HEK293 (cell line): ENCODE measurements around the gene KREMEN2.

ENCODE experiments used
- CTCF ChIA-PET: fragments of 350-600 bp; formaldehyde crosslinking; extraction: SDS; loops from one replicate; lab custom pipeline; 2021; ENCODE audit warnings: antibody characterized with exemption; lab: Yijun Ruan, JAX
- POLR2A ChIA-PET: fragments of 300-600 bp; formaldehyde crosslinking; extraction: SDS; loops from one replicate; lab custom pipeline; 2020; ENCODE audit warnings: antibody characterized with exemption, inconsistent platforms; lab: Yijun Ruan, JAX
- H3K27ac ChIP-seq: fragments of 200-500 bp; sonication (Bioruptor generic); 2 replicates; pipeline ENCODE4 v1.5.1; 2014; ENCODE audit warnings: low read depth, low read length, control low read depth, inconsistent platforms; ENCODE audit errors: extremely low read depth
- H3K36me3 ChIP-seq, 2 experiments: fragments of 200-500 bp in 1 of 2; sonication (Bioruptor generic) in 1 of 2; 1 replicate in 1 of 2; 2 replicates in 1 of 2; pipeline ENCODE4 v1.5.1; 2014 to 2017; ENCODE audit warnings: inconsistent platforms in 2 of 2, low read length in 2 of 2; ENCODE audit not compliant: control insufficient read depth in 2 of 2, insufficient read depth in 1 of 2
- H3K4me1 ChIP-seq: fragments of 200-500 bp; sonication (Bioruptor generic); 2 replicates; pipeline ENCODE4 v1.5.1; 2014; ENCODE audit warnings: mild to moderate bottlenecking, low read length, inconsistent platforms; ENCODE audit not compliant: control insufficient read depth, insufficient read depth
- H3K4me3 ChIP-seq: 2 replicates; pipeline ENCODE4 v1.5.1; 2011; ENCODE audit warnings: low read depth, mild to moderate bottlenecking, control low read depth, low read length, moderate library complexity
- H3K9me3 ChIP-seq: fragments of 200-500 bp; sonication (Bioruptor generic); 2 replicates; pipeline ENCODE4 v1.5.1; 2014; ENCODE audit warnings: low read depth, low read length, inconsistent platforms; ENCODE audit not compliant: control insufficient read depth, insufficient read depth
- BCL11A ChIP-seq: fragments of 450-650 bp; formaldehyde crosslinking; IDR thresholded peaks from 2 replicates; pipeline ENCODE4 v1.5.1; 2016; ENCODE audit warnings: low read depth, missing biosample characterization, missing genetic modification characterization
- FEZF1 ChIP-seq: fragments of 450-650 bp; formaldehyde crosslinking; IDR thresholded peaks from 2 replicates; pipeline ENCODE4 v1.5.1; 2016; ENCODE audit warnings: missing biosample characterization, missing genetic modification characterization
- HOXD13 ChIP-seq: sonication (generic); formaldehyde crosslinking; IDR thresholded peaks from 2 replicates; pipeline ENCODE4 v1.8.0; 2022; ENCODE audit warnings: missing genetic modification reagents, borderline replicate concordance
- MYNN ChIP-seq: fragments of 450-650 bp; formaldehyde crosslinking; IDR thresholded peaks from 2 replicates; pipeline ENCODE4 v1.5.1; 2016; ENCODE audit warnings: missing biosample characterization, missing genetic modification characterization, borderline replicate concordance
- PRDM1 ChIP-seq: fragments of 450-650 bp; formaldehyde crosslinking; IDR thresholded peaks from 2 replicates; pipeline ENCODE4; 2016; ENCODE audit warnings: missing biosample characterization, missing genetic modification characterization
- PRDM6 ChIP-seq: fragments of 450-650 bp; formaldehyde crosslinking; IDR thresholded peaks from 2 replicates; pipeline ENCODE4 v1.5.1; 2017; ENCODE audit warnings: missing biosample characterization, missing genetic modification characterization
- SP3 ChIP-seq: fragments of 450-650 bp; formaldehyde crosslinking; IDR thresholded peaks from 2 replicates; pipeline ENCODE4 v1.5.1; 2016; ENCODE audit warnings: missing biosample characterization, missing genetic modification characterization
- YY2 ChIP-seq: fragments of 450-650 bp; formaldehyde crosslinking; IDR thresholded peaks from 2 replicates; pipeline ENCODE4 v1.5.1; 2016; ENCODE audit warnings: missing biosample characterization, missing genetic modification characterization
- ZBTB17 ChIP-seq: fragments of 450-650 bp; formaldehyde crosslinking; IDR thresholded peaks from 2 replicates; pipeline ENCODE4 v1.5.1; 2016; ENCODE audit warnings: missing biosample characterization, missing genetic modification characterization
- ZFP69B ChIP-seq: fragments of 450-650 bp; formaldehyde crosslinking; IDR thresholded peaks from 2 replicates; pipeline ENCODE4 v1.5.1; 2016; ENCODE audit warnings: missing biosample characterization, missing genetic modification characterization
- ZNF169 ChIP-seq: fragments of 450-650 bp; formaldehyde crosslinking; IDR thresholded peaks from 2 replicates; pipeline ENCODE4 v1.5.1; 2016; ENCODE audit warnings: missing biosample characterization, missing genetic modification characterization
- ZNF324 ChIP-seq: fragments of 450-650 bp; formaldehyde crosslinking; IDR thresholded peaks from 2 replicates; pipeline ENCODE4 v1.5.1; 2016; ENCODE audit warnings: missing biosample characterization, missing genetic modification characterization
- ZNF394 ChIP-seq: fragments of 450-650 bp; formaldehyde crosslinking; IDR thresholded peaks from 2 replicates; pipeline ENCODE4 v1.5.1; 2016; ENCODE audit warnings: missing biosample characterization, missing genetic modification characterization, mild to moderate bottlenecking, moderate library complexity, borderline replicate concordance
- ZNF488 ChIP-seq: fragments of 450-650 bp; formaldehyde crosslinking; IDR thresholded peaks from 2 replicates; pipeline ENCODE4 v1.5.1; 2016; ENCODE audit warnings: missing biosample characterization, missing genetic modification characterization
- ZNF549 ChIP-seq: fragments of 450-650 bp; IDR thresholded peaks from 2 replicates; pipeline ENCODE4 v1.5.1; 2018; ENCODE audit warnings: missing biosample characterization, missing genetic modification characterization, mild to moderate bottlenecking, inconsistent platforms, moderate library complexity
- ZNF623 ChIP-seq: fragments of 450-650 bp; formaldehyde crosslinking; IDR thresholded peaks from 2 replicates; pipeline ENCODE4 v1.5.1; 2016; ENCODE audit warnings: missing biosample characterization, missing genetic modification characterization
- ZNF777 ChIP-seq: fragments of 450-650 bp; formaldehyde crosslinking; IDR thresholded peaks from 2 replicates; pipeline ENCODE4 v1.5.1; 2017; ENCODE audit warnings: missing biosample characterization, missing genetic modification characterization, borderline replicate concordance
- ZNF843 ChIP-seq: fragments of 450-650 bp; formaldehyde crosslinking; IDR thresholded peaks from 2 replicates; pipeline ENCODE4 v1.5.1; 2016; ENCODE audit warnings: missing biosample characterization, missing genetic modification characterization
- TF ChIP-seq, protein P1 (sequence below): fragments of 450-650 bp; formaldehyde crosslinking; IDR thresholded peaks from 2 replicates; pipeline ENCODE4 v1.5.1; 2016; ENCODE audit warnings: missing biosample characterization, missing genetic modification characterization
- TF ChIP-seq, protein P2 (sequence below): fragments of 450-650 bp; formaldehyde crosslinking; IDR thresholded peaks from 2 replicates; pipeline ENCODE4; 2016; ENCODE audit warnings: missing biosample characterization, missing genetic modification characterization
- TF ChIP-seq, protein P3 (sequence below): fragments of 450-650 bp; formaldehyde crosslinking; IDR thresholded peaks from 2 replicates; pipeline ENCODE4 v1.5.1; 2016; ENCODE audit warnings: missing biosample characterization, missing genetic modification characterization

Gene KREMEN2

GRCh38 chr16:2936436-2937011 is 27.6 kb upstream of the KREMEN2 start:
- CTCF ChIA-PET, result interaction anchor here (0.7 kb wide), 1 partner anchor 18 kb away, joined by 3 read pairs; no protein-coding TSS in a partner anchor
- Histone ChIP-seq H3K27ac (no peak overlapping the region), H3K4me1 (no peaks in the 10 kb centered on the region), H3K4me3 (no peak overlapping the region), H3K36me3 (peaks cover 6 to 80% of the 10 kb centered on the region in 2 experiments; a peak in 2 of 3 replicates), H3K9me3 (no peaks in the 10 kb centered on the region)
- POLR2A ChIA-PET, result no interaction called here
- TF ChIP-seq ZNF623 (tag by site-specific recombination), result no peak
- no peak for TF ChIP-seq HOXD13 (CRISPR knock-in tag)

DNA sequence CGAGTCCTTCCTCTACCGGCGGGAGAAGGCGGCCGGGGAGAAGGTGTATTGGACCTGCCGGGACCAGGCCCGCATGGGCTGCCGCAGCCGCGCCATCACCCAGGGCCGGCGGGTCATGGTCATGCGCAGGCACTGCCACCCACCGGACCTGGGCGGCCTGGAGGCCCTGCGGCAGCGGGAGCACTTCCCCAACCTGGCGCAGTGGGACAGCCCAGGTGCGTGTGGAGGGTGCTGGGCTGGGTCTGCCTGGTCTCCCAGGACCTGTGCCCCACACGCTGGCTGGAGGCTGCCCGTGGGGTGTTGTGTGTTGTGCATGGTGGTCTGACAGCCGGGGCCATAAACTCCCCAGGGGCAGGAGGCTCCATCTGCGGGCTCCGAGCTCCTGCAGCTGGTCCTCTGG is 26.9 kb upstream of the KREMEN2 start:
- ChIA-PET CTCF (interaction anchor here (0.7 to 3.8 kb wide), 2 partner anchors 10 to 585 kb away, joined by 3 to 20 read pairs; no protein-coding TSS in a partner anchor), POLR2A (interaction anchor here (0.6 kb wide), 1 partner anchor 9 kb away, joined by 7 read pairs; no protein-coding TSS in a partner anchor)
- H3K27ac ChIP-seq, result no peak overlapping the region
- TF ChIP-seq SP3 (tag by site-specific recombination), result no peak
- no peak for TF ChIP-seq YY2 (tag by site-specific recombination)
- no peak for TF ChIP-seq FEZF1 (tag by site-specific recombination)
- TF ChIP-seq ZNF777 (tag by site-specific recombination), result no peak
- TF ChIP-seq ZNF488, result no peak
- TF ChIP-seq ZFP69B (tag by site-specific recombination), result no peak
- TF ChIP-seq PRDM6 (tag by site-specific recombination), result no peak
- TF ChIP-seq ZNF549, result no peak
- TF ChIP-seq, protein P1, sequence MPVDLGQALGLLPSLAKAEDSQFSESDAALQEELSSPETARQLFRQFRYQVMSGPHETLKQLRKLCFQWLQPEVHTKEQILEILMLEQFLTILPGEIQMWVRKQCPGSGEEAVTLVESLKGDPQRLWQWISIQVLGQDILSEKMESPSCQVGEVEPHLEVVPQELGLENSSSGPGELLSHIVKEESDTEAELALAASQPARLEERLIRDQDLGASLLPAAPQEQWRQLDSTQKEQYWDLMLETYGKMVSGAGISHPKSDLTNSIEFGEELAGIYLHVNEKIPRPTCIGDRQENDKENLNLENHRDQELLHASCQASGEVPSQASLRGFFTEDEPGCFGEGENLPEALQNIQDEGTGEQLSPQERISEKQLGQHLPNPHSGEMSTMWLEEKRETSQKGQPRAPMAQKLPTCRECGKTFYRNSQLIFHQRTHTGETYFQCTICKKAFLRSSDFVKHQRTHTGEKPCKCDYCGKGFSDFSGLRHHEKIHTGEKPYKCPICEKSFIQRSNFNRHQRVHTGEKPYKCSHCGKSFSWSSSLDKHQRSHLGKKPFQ (tag by site-specific recombination), result no peak
- no peak for TF ChIP-seq ZNF394
- TF ChIP-seq, protein P2, sequence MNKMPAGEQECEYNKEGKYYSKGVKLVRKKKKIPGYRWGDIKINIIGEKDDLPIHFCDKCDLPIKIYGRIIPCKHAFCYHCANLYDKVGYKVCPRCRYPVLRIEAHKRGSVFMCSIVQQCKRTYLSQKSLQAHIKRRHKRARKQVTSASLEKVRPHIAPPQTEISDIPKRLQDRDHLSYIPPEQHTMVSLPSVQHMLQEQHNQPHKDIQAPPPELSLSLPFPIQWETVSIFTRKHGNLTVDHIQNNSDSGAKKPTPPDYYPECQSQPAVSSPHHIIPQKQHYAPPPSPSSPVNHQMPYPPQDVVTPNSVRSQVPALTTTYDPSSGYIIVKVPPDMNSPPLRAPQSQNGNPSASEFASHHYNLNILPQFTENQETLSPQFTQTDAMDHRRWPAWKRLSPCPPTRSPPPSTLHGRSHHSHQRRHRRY (tag by site-specific recombination), result no peak
- TF ChIP-seq ZNF169, result no peak
- TF ChIP-seq, protein P3, sequence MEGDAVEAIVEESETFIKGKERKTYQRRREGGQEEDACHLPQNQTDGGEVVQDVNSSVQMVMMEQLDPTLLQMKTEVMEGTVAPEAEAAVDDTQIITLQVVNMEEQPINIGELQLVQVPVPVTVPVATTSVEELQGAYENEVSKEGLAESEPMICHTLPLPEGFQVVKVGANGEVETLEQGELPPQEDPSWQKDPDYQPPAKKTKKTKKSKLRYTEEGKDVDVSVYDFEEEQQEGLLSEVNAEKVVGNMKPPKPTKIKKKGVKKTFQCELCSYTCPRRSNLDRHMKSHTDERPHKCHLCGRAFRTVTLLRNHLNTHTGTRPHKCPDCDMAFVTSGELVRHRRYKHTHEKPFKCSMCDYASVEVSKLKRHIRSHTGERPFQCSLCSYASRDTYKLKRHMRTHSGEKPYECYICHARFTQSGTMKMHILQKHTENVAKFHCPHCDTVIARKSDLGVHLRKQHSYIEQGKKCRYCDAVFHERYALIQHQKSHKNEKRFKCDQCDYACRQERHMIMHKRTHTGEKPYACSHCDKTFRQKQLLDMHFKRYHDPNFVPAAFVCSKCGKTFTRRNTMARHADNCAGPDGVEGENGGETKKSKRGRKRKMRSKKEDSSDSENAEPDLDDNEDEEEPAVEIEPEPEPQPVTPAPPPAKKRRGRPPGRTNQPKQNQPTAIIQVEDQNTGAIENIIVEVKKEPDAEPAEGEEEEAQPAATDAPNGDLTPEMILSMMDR (tag by site-specific recombination), result no peak
- TF ChIP-seq ZBTB17 (tag by site-specific recombination), result no peak
- TF ChIP-seq PRDM1 (tag by site-specific recombination), result no peak
- no peak for TF ChIP-seq ZNF843 (tag by site-specific recombination)
- TF ChIP-seq BCL11A (tag by site-specific recombination), result no peak
- TF ChIP-seq ZNF324 (tag by site-specific recombination), result no peak
- TF ChIP-seq MYNN (tag by site-specific recombination), result no peak
- H3K4me3 ChIP-seq, result no peak overlapping the region
- H3K36me3 ChIP-seq, result peaks cover 6 to 83% of the 10 kb centered on the region in 2 experiments; a peak in 2 of 3 replicates
- no peaks in the 10 kb centered on the region for H3K4me1 ChIP-seq
- H3K9me3 ChIP-seq, result no peaks in the 10 kb centered on the region
